Fibroblast of skin of back (primary cell): ENCODE results near the gene PKD1L1. TPM values are rescaled to one million over a fixed set of nuclear protein-coding genes. Genes with fewer than 3 reads are reported as not detected.
"Not testable (repeated sequence)": the region's sequence is repeated elsewhere in the genome, so short reads cannot be mapped to it uniquely, and the experiment has no call there.

ENCODE experiments used
- DNase-seq: peaks from one replicate; pipeline ENCODE4 v3.0.0-alpha.2; 2013
- polyA plus RNA-seq, 2 experiments: library from polyadenylated mRNA; unstranded; fragments of 120-200 nt; gene quantifications; one replicate each; pipeline ENCODE4 v1.2.1, GENCODE V29; 2013; ENCODE audit not compliant: insufficient read length in 2 of 2

Gene PKD1L1
- polyA plus RNA-seq (2013, experiment 1 of 2; ENCODE audit: insufficient read length) = 0.22 TPM
- polyA plus RNA-seq (2013, experiment 2 of 2; ENCODE audit: insufficient read length) = 0.34 TPM

- peak; percentile 45 for DNase-seq
These were observed at the start of gene PKD1L1 for GRCh38 chr7:47948141-47948790. Gene PKD1L1, minus strand, starts transcription at chr7:47948466. Its CDS starts 26 bp downstream, at chr7:47948440.

- no peak for DNase-seq
These were observed 44.2 kb upstream of the PKD1L1 start for GRCh38 chr7:47992446-47992845.

GRCh38 chr7:47991741-47992311, 43.6 kb upstream of the PKD1L1 start:
- peak; percentile 77 for DNase-seq

GRCh38 chr7:47991270-47991669, 43.0 kb upstream of the PKD1L1 start:
- no peak for DNase-seq

- no peak for DNase-seq
These were observed 42.3 kb upstream of the PKD1L1 start for GRCh38 chr7:47990592-47990991.

- not testable (repeated sequence) for DNase-seq
These were observed 41.5 kb upstream of the PKD1L1 start for GRCh38 chr7:47989607-47990400.

GRCh38 chr7:47988496-47989386, 40.5 kb upstream of the PKD1L1 start:
- DNase-seq = no peak

GRCh38 chr7:47982610-47983009, 34.3 kb upstream of the PKD1L1 start:
- DNase-seq = no peak

- not testable (repeated sequence) for DNase-seq
These were observed 32.4 kb upstream of the PKD1L1 start for GRCh38 chr7:47980648-47981047.

GRCh38 chr7:47979832-47980181, 31.5 kb upstream of the PKD1L1 start:
- no peak for DNase-seq

- peak; percentile 88 for DNase-seq
These were observed 31.0 kb upstream of the PKD1L1 start, which contains the start of gene HUS1 for GRCh38 chr7:47979145-47979831. Gene HUS1, minus strand, starts transcription at chr7:47979615. Its CDS starts 96 bp downstream, at chr7:47979519.

GRCh38 chr7:47978790-47979144, 30.5 kb upstream of the PKD1L1 start:
- no peak for DNase-seq

GRCh38 chr7:47973739-47974138, 25.5 kb upstream of the PKD1L1 start:
- no peak for DNase-seq

GRCh38 chr7:47970761-47971160, 22.5 kb upstream of the PKD1L1 start:
- no peak for DNase-seq

- peak; percentile 62 for DNase-seq
These were observed 20.8 kb upstream of the PKD1L1 start for GRCh38 chr7:47968847-47969774.

- no peak for DNase-seq
These were observed 19.4 kb upstream of the PKD1L1 start for GRCh38 chr7:47967708-47968107.

GRCh38 chr7:47967123-47967522, 18.9 kb upstream of the PKD1L1 start:
- DNase-seq = no peak

- no peak for DNase-seq
These were observed 17.2 kb upstream of the PKD1L1 start for GRCh38 chr7:47965456-47965855.

- DNase-seq = no peak
These were observed 14.0 kb upstream of the PKD1L1 start for GRCh38 chr7:47962262-47962661.

GRCh38 chr7:47957156-47957555, 8.9 kb upstream of the PKD1L1 start:
- DNase-seq = no peak

GRCh38 chr7:47956220-47956619, 8.0 kb upstream of the PKD1L1 start:
- no peak for DNase-seq
